Activated naive CD8-positive, alpha-beta T cell (primary cell): ENCODE measurements around the gene TEX26.
"Not testable (repeated sequence)": the region's sequence is repeated elsewhere in the genome, so short reads cannot be mapped to it uniquely, and the experiment has no call there.

Experiments used
- H3K27ac Mint-ChIP-seq: one replicate; pipeline ENCODE4 v1.8.0; 2021; ENCODE audit warnings: mixed read lengths
- H3K27me3 Mint-ChIP-seq: one replicate; pipeline ENCODE4 v1.8.0; 2021; ENCODE audit warnings: mixed read lengths
- H3K36me3 Mint-ChIP-seq: one replicate; pipeline ENCODE4 v1.8.0; 2021; ENCODE audit warnings: mixed read lengths
- H3K4me1 Mint-ChIP-seq: one replicate; pipeline ENCODE4 v1.8.0; 2021; ENCODE audit warnings: low read depth, mixed read lengths
- H3K4me3 Mint-ChIP-seq: one replicate; pipeline ENCODE4 v1.8.0; 2021; ENCODE audit warnings: mild to moderate bottlenecking, mixed read lengths
- H3K9me3 Mint-ChIP-seq: one replicate; pipeline ENCODE4 v1.8.0; 2021; ENCODE audit warnings: low read depth, mixed read lengths

Gene TEX26

GRCh38 chr13:30907121-30907861, 25.2 kb upstream of the TEX26 start:
- Mint-ChIP-seq H3K9me3 (no peaks in the 10 kb centered on the region), H3K27ac (no peak overlapping the region), H3K4me1 (peaks cover 8% of the 10 kb centered on the region), H3K27me3 (peaks cover 41% of the 10 kb centered on the region), H3K36me3 (peaks cover 2% of the 10 kb centered on the region), H3K4me3 (no peak overlapping the region)

GRCh38 chr13:30908416-30908980, 24.0 kb upstream of the TEX26 start:
- peaks cover 37% of the 10 kb centered on the region for H3K27me3 Mint-ChIP-seq
- peaks cover 8% of the 10 kb centered on the region for H3K4me1 Mint-ChIP-seq
- no peak overlapping the region for H3K4me3 Mint-ChIP-seq
- H3K27ac Mint-ChIP-seq: no peak overlapping the region
- no peaks in the 10 kb centered on the region for H3K9me3 Mint-ChIP-seq
- peaks cover 2% of the 10 kb centered on the region for H3K36me3 Mint-ChIP-seq

- Mint-ChIP-seq H3K27ac (no peak overlapping the region), H3K27me3 (peaks cover 27% of the 10 kb centered on the region), H3K36me3 (no peaks in the 10 kb centered on the region), H3K9me3 (no peaks in the 10 kb centered on the region), H3K4me1 (peaks cover 5% of the 10 kb centered on the region), H3K4me3 (no peak overlapping the region)
Observed at GRCh38 chr13:30910676-30911075, 21.8 kb upstream of the TEX26 start.

- Mint-ChIP-seq H3K4me3 (no peak overlapping the region), H3K27ac (no peak overlapping the region), H3K27me3 (peaks cover 12% of the 10 kb centered on the region), H3K36me3 (no peaks in the 10 kb centered on the region), H3K9me3 (no peaks in the 10 kb centered on the region), H3K4me1 (no peaks in the 10 kb centered on the region)
Observed at GRCh38 chr13:30915691-30916541, 16.5 kb upstream of the TEX26 start.

GRCh38 chr13:30916991-30917390, 15.5 kb upstream of the TEX26 start:
- Mint-ChIP-seq H3K36me3 (no peaks in the 10 kb centered on the region), H3K27me3 (peaks cover 17% of the 10 kb centered on the region), H3K4me3 (no peak overlapping the region), H3K9me3 (no peaks in the 10 kb centered on the region), H3K27ac (no peak overlapping the region), H3K4me1 (no peaks in the 10 kb centered on the region)

GRCh38 chr13:30918662-30919405, 13.6 kb upstream of the TEX26 start:
- Mint-ChIP-seq H3K27ac (no peak overlapping the region), H3K27me3 (peaks cover 20% of the 10 kb centered on the region), H3K36me3 (no peaks in the 10 kb centered on the region)

GRCh38 chr13:30920162-30920909, 12.1 kb upstream of the TEX26 start:
- Mint-ChIP-seq H3K27me3 (peaks cover 12% of the 10 kb centered on the region), H3K4me3 (no peak overlapping the region), H3K27ac (no peak overlapping the region), H3K9me3 (no peaks in the 10 kb centered on the region), H3K4me1 (peaks cover 3% of the 10 kb centered on the region), H3K36me3 (no peaks in the 10 kb centered on the region)

More at GRCh38 chr13:30918662-30919405, 13.6 kb upstream of the TEX26 start:
- no peaks in the 10 kb centered on the region for H3K4me1 Mint-ChIP-seq
- no peak overlapping the region for H3K4me3 Mint-ChIP-seq
- no peaks in the 10 kb centered on the region for H3K9me3 Mint-ChIP-seq

- peaks cover 9% of the 10 kb centered on the region for H3K4me1 Mint-ChIP-seq
- peaks cover 2% of the 10 kb centered on the region for H3K36me3 Mint-ChIP-seq
- H3K27ac Mint-ChIP-seq: no peak overlapping the region
- H3K9me3 Mint-ChIP-seq: no peaks in the 10 kb centered on the region
- H3K27me3 Mint-ChIP-seq: peaks cover 13% of the 10 kb centered on the region
- H3K4me3 Mint-ChIP-seq: no peak overlapping the region
Observed at GRCh38 chr13:30923418-30923817, 9.0 kb upstream of the TEX26 start.

GRCh38 chr13:30924721-30925120, 7.7 kb upstream of the TEX26 start:
- Mint-ChIP-seq H3K27ac (no peak overlapping the region), H3K9me3 (no peaks in the 10 kb centered on the region), H3K27me3 (peaks cover 18% of the 10 kb centered on the region), H3K4me1 (peaks cover 9% of the 10 kb centered on the region), H3K4me3 (no peak overlapping the region), H3K36me3 (peaks cover 2% of the 10 kb centered on the region)

GRCh38 chr13:30925429-30925828, 7.0 kb upstream of the TEX26 start:
- Mint-ChIP-seq H3K4me3 (no peak overlapping the region), H3K4me1 (peaks cover 9% of the 10 kb centered on the region), H3K27ac (no peak overlapping the region), H3K36me3 (peaks cover 2% of the 10 kb centered on the region), H3K27me3 (peaks cover 18% of the 10 kb centered on the region), H3K9me3 (no peaks in the 10 kb centered on the region)

GRCh38 chr13:30926781-30927180, 5.7 kb upstream of the TEX26 start:
- Mint-ChIP-seq H3K36me3 (peaks cover 2% of the 10 kb centered on the region), H3K9me3 (no peaks in the 10 kb centered on the region), H3K27ac (no peak overlapping the region), H3K27me3 (peaks cover 22% of the 10 kb centered on the region), H3K4me1 (peaks cover 9% of the 10 kb centered on the region), H3K4me3 (no peak overlapping the region)

- not testable (repeated sequence) for H3K4me3 Mint-ChIP-seq, H3K27ac Mint-ChIP-seq, H3K4me1 Mint-ChIP-seq, H3K9me3 Mint-ChIP-seq, H3K36me3 Mint-ChIP-seq
- H3K27me3 Mint-ChIP-seq: peaks cover 25% of the 10 kb centered on the region
Observed at GRCh38 chr13:30927188-30927587, 5.3 kb upstream of the TEX26 start.

GRCh38 chr13:30927595-30927994, 4.9 kb upstream of the TEX26 start:
- H3K27me3 Mint-ChIP-seq: peaks cover 27% of the 10 kb centered on the region
- peaks cover 9% of the 10 kb centered on the region for H3K4me1 Mint-ChIP-seq
- no peaks in the 10 kb centered on the region for H3K9me3 Mint-ChIP-seq
- no peak overlapping the region for H3K27ac Mint-ChIP-seq
- peaks cover 2% of the 10 kb centered on the region for H3K36me3 Mint-ChIP-seq
- no peak overlapping the region for H3K4me3 Mint-ChIP-seq

- H3K36me3 Mint-ChIP-seq: peaks cover 2% of the 10 kb centered on the region
- no peak overlapping the region for H3K27ac Mint-ChIP-seq
Observed at GRCh38 chr13:30928978-30929377, 3.5 kb upstream of the TEX26 start.

More at GRCh38 chr13:30928978-30929377, 3.5 kb upstream of the TEX26 start:
- Mint-ChIP-seq H3K9me3 (no peaks in the 10 kb centered on the region), H3K4me1 (peaks cover 9% of the 10 kb centered on the region), H3K4me3 (no peak overlapping the region), H3K27me3 (peaks cover 32% of the 10 kb centered on the region)
